Erythroblast (primary cell): ENCODE measurements around the gene CYP27B1.

Experiments used
- DNase-seq, 2 experiments: peaks; one replicate each; lab custom pipeline; 2025; lab: John Stamatoyannopoulos, UW
- GATA1 ChIP-seq: IDR thresholded peaks from 2 replicates; pipeline ENCODE4 v1.6.1; 2011; ENCODE audit warnings: low read depth, mild to moderate bottlenecking, control low read depth, low read length, moderate library complexity
- POLR2A ChIP-seq: IDR thresholded peaks from 2 replicates; pipeline ENCODE4 v1.6.1; 2011; ENCODE audit warnings: mild to moderate bottlenecking, low read length

CYP27B1 gene

DNA sequence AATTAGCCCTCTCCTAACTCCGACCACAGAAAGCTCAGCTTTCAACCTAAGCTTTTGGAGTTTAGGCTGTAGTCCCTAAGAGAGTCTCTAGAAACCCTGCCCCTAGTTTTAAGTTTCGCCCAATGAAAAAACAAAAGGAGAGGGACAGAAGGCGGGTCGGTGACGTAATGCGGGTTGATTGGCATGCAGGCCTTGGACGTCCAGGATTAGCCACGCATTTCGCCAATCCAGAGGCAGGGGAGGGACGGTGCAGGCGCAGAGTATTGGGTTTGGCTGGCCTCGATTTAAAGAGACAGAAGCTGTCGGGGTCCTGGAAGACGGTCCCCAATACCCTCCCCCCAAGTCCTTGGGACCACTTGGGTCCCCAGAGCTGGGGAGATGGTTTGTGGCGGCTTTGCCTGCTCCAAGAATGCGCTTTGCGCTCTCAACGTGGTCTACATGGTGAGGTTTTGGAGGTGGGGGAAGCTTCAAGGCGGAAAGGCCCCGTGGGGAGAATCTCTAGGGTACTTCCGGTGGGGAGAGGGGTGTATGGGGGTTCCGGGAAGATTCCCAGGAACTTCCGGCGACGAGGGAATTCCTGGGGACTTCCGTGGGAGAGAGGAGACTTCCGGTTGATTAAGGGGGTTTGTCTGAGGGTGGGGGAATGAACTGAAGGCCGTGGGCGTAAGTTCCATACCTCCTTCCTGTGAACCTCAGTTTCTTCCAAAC lies 21.9 kb downstream of the CYP27B1 start, which contains the start of gene TSPAN31:
TSPAN31 (plus strand) TSS at position 263 of the 708 bp plus-strand sequence; CDS start at position 379, 116 bp downstream.
- TF ChIP-seq GATA1 (no peak), POLR2A (peak; percentile 73)
- DNase-seq, result peak; percentile 97 to 98

DNA sequence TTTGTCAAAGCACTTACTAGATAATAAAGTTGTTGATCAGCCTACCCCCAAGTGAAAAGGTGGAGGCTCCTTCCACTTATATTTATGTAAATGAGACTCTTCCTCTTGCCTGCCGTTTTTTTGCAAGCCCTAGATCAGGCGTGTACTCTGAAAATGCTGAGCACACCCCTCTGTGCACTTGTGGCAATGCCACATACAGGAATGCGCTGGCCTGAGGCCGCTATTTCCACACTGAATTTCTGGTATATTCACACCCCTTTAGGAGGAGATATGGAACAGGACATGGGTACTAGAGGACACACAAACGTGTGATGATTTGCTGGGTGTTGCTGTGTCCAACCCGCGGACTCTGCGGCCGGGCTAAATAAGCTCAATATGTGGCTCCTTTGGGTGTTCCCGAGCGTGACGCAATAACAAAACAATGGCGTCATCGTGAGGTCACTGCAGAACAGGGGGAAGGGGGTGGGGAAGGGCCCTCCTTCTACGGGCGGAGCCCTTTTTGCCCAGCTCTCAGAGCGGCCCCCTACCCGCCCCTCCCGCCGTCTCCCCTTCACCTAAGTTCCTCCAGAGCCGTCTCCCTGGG lies 22.6 kb downstream of the CYP27B1 start:
- TF ChIP-seq GATA1, result no peak
- no peak for TF ChIP-seq POLR2A
- peak; percentile 91 to 93 for DNase-seq

DNA sequence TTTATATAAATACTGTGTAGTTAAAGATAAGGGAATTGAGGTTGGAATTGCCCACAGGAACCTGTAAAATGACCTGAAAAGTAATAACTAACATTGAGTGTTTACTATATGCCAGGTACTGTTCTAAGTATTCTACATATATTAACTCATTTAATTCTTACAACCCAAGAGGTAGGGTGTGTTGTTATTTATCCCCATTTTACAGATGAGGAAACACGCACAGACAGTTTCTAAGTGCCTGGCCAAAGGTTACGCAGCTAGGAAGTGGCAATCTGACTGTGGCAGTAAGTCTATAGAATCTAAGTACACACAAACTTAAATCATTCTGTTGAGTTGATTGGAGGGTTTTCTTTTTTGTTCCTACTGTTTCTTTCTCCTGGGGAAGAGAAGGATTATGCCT lies 23.1 kb downstream of the CYP27B1 start:
- no peak for DNase-seq
- no peak for TF ChIP-seq POLR2A
- TF ChIP-seq GATA1, result no peak

DNA sequence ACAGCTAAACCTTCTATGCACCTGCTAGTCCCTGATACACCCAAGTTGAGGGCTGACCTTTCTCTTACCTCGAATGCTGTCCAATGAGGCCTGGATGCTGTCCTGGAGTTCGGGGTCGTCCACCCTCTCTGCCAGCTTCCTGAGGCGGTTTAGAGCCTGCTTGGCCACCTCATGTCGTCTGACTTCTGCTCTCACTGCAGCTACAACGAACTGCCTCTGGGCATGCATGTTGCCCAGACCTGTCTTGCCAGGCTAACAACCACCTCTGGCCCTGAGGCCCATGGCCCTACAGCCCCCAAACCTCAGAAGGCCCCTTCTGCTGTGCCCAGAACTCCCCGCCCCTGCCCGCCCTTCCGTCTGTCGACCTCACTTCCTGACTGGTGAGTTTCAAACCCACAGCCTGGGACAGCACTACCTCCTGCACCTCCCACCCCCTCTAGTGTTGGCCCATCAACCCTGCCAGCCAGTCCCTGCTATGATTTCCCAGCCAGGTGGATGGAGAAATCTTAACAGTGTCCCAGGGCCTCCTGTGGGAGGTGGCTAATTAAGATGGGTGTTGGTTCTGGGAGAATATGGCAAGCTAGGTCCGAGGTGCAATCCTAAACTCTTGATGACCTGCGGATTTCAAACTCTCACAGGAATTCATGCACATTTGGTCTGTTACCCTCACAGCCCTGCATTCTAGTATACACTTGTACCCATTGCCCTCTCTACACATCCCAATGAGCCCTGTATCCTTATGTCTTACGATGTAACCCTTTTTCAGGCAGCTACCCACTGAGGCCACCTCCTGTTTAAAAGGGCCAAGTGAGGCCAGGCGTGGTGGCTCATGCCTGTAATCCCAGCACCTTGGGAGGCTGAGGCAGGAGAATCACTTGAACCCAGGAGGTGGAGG lies 24.8 kb downstream of the CYP27B1 start:
- TF ChIP-seq GATA1 (no peak), POLR2A (no peak)
- peak; percentile 27 to 31 for DNase-seq

DNA sequence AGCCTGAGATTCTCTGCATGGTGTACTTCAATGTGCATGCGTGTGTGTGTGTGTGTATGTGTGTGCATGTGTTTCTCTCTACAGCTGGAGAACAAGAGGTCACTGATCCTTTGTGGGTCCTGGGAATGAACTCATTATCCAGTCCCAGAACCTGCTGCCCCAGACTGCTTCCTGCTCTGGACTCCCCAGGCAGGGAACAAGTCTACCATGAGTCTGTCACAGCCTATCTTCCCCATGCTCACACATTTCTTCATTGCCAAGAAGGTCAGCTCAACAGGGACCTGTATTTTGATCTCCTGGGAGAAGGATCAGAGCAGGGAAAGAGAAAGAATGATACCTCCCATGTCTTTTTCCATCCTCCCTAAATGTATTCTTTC lies 25.5 kb downstream of the CYP27B1 start:
- TF ChIP-seq GATA1 (no peak), POLR2A (no peak)
- no peak for DNase-seq

DNA sequence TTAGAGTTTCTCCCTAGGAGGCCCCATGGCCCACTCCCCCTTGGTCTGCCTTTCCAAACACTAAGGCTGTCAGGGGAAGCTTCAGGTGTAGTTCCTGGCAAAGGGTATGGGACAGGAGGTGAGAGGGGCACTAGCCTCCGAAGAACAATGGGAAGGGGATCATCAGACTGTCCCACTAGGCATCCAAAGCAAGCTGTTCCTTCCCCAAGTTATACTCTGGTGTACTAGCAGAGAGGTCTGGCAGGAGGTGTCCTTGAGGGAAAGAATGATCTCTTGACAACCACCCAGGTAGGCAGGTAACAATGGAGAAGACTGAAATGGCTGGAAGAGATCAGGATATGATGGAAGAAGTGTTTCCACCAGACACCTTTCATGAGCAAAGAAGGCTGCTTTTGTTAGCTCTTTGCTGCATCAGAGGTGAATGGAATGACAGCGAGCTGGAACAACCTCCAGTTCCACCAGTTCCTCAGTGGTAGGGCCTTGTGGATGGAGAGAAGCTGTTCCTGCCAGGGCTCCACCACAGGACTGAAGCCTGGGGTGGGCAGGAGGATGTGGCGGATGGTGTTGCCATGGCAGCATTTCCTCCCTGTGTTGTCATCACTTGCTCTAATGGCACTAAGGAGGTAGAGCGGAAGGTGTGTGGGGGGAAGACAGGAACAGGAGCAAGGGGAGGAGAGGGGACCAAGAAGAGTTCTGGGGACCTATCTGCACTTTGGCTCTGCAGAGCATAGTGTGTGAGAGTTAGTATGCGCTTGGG lies 26.0 kb downstream of the CYP27B1 start:
- DNase-seq, result no peak
- TF ChIP-seq POLR2A (no peak), GATA1 (no peak)

DNA sequence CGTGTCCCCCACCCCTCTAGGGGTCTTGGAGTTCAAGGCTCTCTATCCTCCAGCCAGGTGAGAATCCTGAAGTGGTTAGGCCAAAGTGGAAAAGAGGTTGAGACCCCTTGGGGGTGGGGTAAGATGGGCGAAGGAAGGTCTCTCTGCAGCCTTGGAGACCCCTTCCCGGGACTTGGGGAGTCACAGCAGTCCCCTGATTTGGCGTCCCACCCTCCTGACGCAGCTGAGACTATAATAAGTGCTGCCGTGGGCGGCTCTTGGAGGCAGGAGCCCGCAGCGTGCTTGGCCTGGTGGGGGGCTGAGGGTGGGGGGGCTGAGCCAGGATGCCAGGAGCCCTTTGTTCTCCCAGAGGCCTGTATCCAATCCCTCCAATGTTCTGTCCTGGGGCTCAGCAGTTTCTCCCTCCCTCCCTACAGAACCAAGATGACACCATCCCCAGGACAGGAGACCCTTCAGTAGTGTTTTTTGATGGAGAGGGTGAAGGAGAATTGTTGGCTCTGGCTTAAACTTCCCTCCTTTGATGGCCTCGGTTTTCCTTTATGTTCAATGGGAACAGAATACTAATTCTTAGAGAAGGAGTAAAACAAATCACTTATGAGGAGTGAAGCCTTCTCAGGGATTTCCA lies 26.9 kb downstream of the CYP27B1 start:
- DNase-seq, result no peak
- TF ChIP-seq POLR2A (no peak), GATA1 (no peak)

DNA sequence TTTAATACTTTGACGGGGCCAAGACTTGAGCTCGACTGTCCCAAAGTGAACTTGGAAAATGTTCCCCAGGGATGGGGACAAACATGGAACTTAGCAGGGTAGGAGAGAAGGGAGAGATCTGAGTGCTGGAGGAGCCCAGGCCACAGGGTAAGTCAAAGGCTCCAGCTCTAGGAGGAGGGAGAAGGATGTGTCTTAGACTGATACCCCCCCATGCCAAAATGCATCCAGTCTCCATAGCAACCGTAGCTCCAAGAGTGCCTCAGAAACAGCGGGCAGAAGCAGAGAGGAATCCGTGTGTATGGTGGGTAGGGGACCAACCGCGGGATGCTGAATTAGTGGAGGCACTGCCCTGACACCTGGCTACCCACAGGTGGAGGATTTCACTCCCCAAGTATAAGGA lies 27.5 kb downstream of the CYP27B1 start:
- no peak for TF ChIP-seq GATA1
- no peak for DNase-seq

DNA sequence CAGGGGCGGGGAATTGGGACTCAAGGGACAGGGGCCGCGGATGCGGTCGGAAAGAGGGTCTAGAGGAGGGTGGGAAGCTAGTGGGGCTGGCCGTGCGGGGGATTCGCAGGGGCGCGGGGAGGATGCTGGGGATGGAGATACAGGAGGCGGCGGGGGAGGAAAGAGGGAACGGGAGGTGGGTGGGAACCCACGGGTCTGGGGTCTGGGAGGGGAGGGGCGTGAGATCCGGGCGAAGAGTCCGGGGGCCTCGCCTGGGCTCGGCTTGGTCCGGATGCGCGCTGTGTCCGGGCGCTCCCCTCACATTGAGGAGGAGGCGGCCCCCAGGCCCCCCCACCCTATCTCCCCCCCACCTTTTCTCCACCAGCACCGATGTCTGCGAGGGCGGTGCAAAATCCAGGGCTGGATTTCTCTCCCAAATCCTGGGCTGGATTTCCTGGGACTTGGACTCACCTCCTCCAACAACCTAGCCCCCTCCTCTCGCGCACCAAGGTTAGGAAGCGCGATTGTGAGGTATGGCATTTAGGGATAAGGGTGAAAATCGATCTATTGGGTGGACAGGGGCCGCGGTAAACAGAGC lies 28.1 kb downstream of the CYP27B1 start, which contains the start of gene AGAP2:
AGAP2 (minus strand) TSS at position 82 of the 577 bp plus-strand sequence. CDS start 496 bp downstream, outside the sequence.
- no peak for DNase-seq
- no peak for TF ChIP-seq POLR2A
- TF ChIP-seq GATA1, result no peak

DNA sequence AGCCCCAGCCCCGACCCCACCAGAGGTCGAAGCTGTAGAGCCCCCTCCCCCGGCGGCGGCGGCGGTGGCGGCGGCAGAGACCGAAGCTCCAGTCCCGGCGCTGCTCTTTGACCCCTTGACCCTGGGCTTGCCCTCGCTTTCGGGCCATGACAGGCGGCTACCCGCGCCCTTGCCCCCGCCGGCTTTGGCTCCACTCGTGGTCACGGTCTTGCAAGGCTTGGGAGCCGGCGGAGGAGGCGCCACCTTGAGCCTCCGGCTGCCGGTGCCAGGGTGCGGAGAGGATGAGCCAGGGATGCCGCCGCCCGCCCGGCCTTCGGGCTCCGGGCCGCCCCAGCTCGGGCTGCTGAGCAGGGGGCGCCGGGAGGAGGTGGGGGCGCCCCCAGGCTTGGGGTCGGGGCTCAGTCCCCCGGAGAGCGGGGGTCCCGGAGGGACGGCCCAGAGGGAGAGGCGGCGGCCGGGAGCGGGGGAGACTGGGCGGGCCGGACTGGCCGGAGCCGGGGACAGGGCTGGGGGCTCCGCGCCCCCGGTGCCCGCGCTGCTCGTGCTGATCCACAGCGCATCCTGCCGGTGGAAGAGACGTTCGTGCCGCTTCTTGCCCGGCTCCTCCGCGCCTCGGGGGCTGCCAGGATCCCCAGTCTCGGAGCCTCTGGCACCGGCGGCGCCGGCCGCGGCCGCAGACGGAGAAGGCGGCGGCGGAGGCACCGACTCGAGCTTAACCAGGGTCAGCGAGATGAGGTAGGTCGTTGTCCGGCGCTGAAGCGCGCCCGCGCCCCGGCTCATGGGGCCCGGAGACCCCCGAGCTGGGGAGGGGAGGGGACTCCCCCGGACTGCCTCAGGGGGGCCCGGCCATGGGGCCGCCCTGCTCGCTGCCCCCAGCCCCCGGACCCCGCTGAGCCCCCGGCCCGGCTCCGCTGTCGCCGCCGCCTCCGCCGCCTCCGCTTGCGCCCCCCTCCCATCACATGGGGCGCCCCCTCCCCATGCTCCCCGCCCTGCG lies 29.1 kb downstream of the CYP27B1 start:
- DNase-seq, result no peak
- TF ChIP-seq POLR2A, result no peak
- TF ChIP-seq GATA1, result no peak

DNA sequence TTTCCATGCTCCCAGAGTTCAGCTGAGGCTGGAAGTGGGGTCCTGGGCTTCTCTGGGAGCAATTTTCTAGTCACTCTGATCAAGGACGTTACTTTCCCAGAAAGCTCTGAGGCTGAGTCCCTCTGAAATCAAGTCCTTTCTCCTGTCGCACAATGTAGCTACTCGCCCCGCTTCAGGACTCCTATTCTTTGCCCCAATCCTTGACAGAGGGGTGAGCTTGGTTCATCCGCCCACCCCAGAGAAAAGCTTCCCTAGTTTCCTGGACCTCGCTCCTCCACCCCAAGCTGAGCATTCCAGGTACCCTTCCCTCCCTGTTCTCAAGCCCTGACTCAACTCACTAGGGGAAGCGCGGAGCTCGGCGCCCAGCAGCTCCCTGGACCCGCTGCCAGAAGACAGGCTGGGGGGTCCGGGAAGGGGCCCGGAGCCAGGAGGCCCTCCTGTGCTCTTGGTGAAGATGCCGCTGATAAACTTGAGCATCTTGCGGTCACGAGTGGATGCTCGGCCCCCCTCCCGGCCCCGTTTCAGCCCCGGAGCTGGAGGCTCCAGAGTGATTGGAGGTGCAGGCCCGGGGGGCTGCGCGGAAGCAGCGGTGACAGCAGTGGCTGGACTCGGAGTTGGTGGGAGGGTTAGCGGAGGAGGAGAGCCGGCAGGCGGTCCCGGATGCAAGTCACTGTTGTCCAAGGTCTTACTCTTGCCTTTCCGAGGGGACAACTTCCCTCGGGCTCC lies 30.0 kb downstream of the CYP27B1 start:
- no peak for DNase-seq
- TF ChIP-seq POLR2A (no peak), GATA1 (no peak)
